Fibroblast of lung (primary cell): ENCODE data around the gene ARHGEF12.

ENCODE experiments used
- EZH2 ChIP-seq: IDR thresholded peaks from 2 replicates; pipeline ENCODE4 v1.5.1; 2012; ENCODE audit warnings: low read length, control low read depth, mild to moderate bottlenecking; ENCODE audit errors: missing control alignments
- TF ChIP-seq, protein P1 (sequence below), 2 donors: IDR thresholded peaks in 1 of 2; conservative IDR thresholded peaks in 1 of 2; 1 replicate in 1 of 2; 2 replicates in 1 of 2; pipeline ENCODE4 v1.5.1; 2011 to 2012; ENCODE audit warnings: low read length in 2 of 2, control low read depth in 1 of 2, inconsistent platforms in 1 of 2, low read depth in 1 of 2, mild to moderate bottlenecking in 1 of 2

DNA sequence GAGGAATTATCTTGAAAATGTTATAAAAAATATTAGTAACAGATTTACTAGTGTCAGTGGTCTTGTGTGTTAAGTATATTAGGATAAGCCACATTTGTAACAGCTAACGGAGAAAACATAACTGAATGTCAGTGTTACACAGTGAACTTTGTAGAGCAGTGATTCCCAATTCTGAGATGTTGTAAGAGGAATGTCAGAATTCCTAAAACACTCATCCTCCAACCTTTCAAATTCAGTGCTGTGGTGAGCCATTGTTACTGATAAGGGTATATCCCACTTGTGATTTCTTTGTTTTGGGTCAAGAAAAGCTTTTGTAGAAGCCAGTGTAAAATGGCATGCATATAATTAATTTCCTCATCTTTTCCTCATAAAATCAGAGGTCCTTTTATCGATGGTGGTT lies 61.9 kb downstream of the ARHGEF12 start:
- TF ChIP-seq, protein P1, sequence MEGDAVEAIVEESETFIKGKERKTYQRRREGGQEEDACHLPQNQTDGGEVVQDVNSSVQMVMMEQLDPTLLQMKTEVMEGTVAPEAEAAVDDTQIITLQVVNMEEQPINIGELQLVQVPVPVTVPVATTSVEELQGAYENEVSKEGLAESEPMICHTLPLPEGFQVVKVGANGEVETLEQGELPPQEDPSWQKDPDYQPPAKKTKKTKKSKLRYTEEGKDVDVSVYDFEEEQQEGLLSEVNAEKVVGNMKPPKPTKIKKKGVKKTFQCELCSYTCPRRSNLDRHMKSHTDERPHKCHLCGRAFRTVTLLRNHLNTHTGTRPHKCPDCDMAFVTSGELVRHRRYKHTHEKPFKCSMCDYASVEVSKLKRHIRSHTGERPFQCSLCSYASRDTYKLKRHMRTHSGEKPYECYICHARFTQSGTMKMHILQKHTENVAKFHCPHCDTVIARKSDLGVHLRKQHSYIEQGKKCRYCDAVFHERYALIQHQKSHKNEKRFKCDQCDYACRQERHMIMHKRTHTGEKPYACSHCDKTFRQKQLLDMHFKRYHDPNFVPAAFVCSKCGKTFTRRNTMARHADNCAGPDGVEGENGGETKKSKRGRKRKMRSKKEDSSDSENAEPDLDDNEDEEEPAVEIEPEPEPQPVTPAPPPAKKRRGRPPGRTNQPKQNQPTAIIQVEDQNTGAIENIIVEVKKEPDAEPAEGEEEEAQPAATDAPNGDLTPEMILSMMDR (conservative IDR thresholded peaks at IDR 0.05 in 1 of 2, IDR thresholded peaks at IDR 0.05 in 1 of 2; ENCODE audit: low read depth in 1 of 2, low read length in 2 of 2): no peak
- TF ChIP-seq EZH2: no peak
